Liver (tissue), 9 donors: ENCODE results near the gene PDE3A. TPM values are rescaled to one million over a fixed set of nuclear protein-coding genes. Genes with fewer than 3 reads are reported as not detected.

ENCODE experiments used
- DNase-seq: peaks from one replicate; pipeline ENCODE4 v3.0.0-alpha.2; 2017; ENCODE audit warnings: low spot score
- H3K27ac ChIP-seq, 2 donors: one replicate each; pipeline ENCODE4 v1.7.0; 2013; ENCODE audit warnings: inconsistent platforms in 2 of 2, low read length in 2 of 2, control low read depth in 1 of 2, low read depth in 1 of 2, mild to moderate bottlenecking in 1 of 2
- H3K27me3 ChIP-seq, 4 donors: one replicate each; pipeline versions ENCODE4 v1.6.1 to v1.7.0; 2013; ENCODE audit warnings: low read length in 3 of 4, inconsistent platforms in 1 of 4, mild to moderate bottlenecking in 1 of 4, moderate library complexity in 1 of 4; ENCODE audit not compliant: control insufficient read depth in 4 of 4, insufficient read depth in 4 of 4
- H3K36me3 ChIP-seq, 4 donors: one replicate each; pipeline versions ENCODE4 v1.6.1 to v1.7.0; 2013; ENCODE audit warnings: low read length in 3 of 4, mild to moderate bottlenecking in 3 of 4, low read depth in 1 of 4, moderate library complexity in 1 of 4; ENCODE audit not compliant: control insufficient read depth in 4 of 4, insufficient read depth in 3 of 4
- H3K4me1 ChIP-seq, 4 donors: one replicate each; pipeline versions ENCODE4 v1.6.1 to v1.7.0; 2013; ENCODE audit warnings: low read length in 3 of 4, mild to moderate bottlenecking in 3 of 4, moderate library complexity in 1 of 4; ENCODE audit not compliant: control insufficient read depth in 4 of 4, insufficient read depth in 4 of 4
- H3K4me3 ChIP-seq, 3 donors: one replicate each; pipeline versions ENCODE4 v1.6.1 to v1.7.0; 2013; ENCODE audit warnings: low read length in 3 of 3, control low read depth in 1 of 3, low read depth in 1 of 3, mild to moderate bottlenecking in 1 of 3
- H3K9ac ChIP-seq, 2 donors: one replicate each; pipeline ENCODE4 v1.7.0; 2013; ENCODE audit warnings: low read length in 2 of 2, mild to moderate bottlenecking in 2 of 2, moderate library complexity in 2 of 2, control low read depth in 1 of 2, low read depth in 1 of 2
- H3K9me3 ChIP-seq, 4 donors: one replicate each; pipeline versions ENCODE4 v1.6.1 to v1.7.0; 2013; ENCODE audit warnings: low read length in 3 of 4; ENCODE audit not compliant: control insufficient read depth in 4 of 4
- ATF3 ChIP-seq: IDR thresholded peaks from 2 replicates; pipeline ENCODE4 v1.6.1; 2016; ENCODE audit warnings: antibody characterized with exemption
- CTCF ChIP-seq: fragments of 150-350 bp; IDR thresholded peaks from 2 replicates; pipeline ENCODE4 v1.5.1; 2017; ENCODE audit warnings: improper control_type of control experiment, low read depth, low read length; ENCODE audit not compliant: missing input control
- EGR1 ChIP-seq, 2 donors: IDR thresholded peaks; 2 replicates each; pipeline ENCODE4 v1.6.1; 2016 to 2018; ENCODE audit warnings: antibody characterized with exemption in 2 of 2, low read depth in 2 of 2
- FOXA1 ChIP-seq: IDR thresholded peaks from 2 replicates; pipeline ENCODE4 v1.6.1; 2016; ENCODE audit warnings: antibody characterized with exemption
- FOXA2 ChIP-seq: IDR thresholded peaks from 2 replicates; pipeline ENCODE4 v1.6.1; 2016; ENCODE audit warnings: antibody characterized with exemption
- GABPA ChIP-seq, 2 donors: IDR thresholded peaks in 1 of 2; conservative IDR thresholded peaks in 1 of 2; 2 replicates each; pipeline ENCODE4 v1.6.1; 2016; ENCODE audit warnings: antibody characterized with exemption in 2 of 2, mild to moderate bottlenecking in 1 of 2, moderate library complexity in 1 of 2
- HNF4A ChIP-seq, 2 donors: conservative IDR thresholded peaks; 2 replicates each; pipeline ENCODE4 v1.6.1; 2016; ENCODE audit warnings: antibody characterized with exemption in 2 of 2, mild to moderate bottlenecking in 2 of 2
- HNF4G ChIP-seq: IDR thresholded peaks from 2 replicates; pipeline ENCODE4 v1.6.1; 2016; ENCODE audit warnings: antibody characterized with exemption
- JUND ChIP-seq, 2 donors: IDR thresholded peaks; 2 replicates each; pipeline ENCODE4 v1.6.1; 2016; ENCODE audit warnings: antibody characterized with exemption in 2 of 2
- NR2F2 ChIP-seq: IDR thresholded peaks from 2 replicates; pipeline ENCODE4 v1.6.1; 2016; ENCODE audit warnings: antibody characterized with exemption
- RAD21 ChIP-seq, 2 donors: IDR thresholded peaks; 2 replicates each; pipeline ENCODE4 v1.6.1; 2016; ENCODE audit warnings: antibody characterized with exemption in 2 of 2, mild to moderate bottlenecking in 2 of 2
- REST ChIP-seq: IDR thresholded peaks from 2 replicates; pipeline ENCODE4 v1.6.1; 2016; ENCODE audit warnings: antibody characterized with exemption, mild to moderate bottlenecking
- RXRA ChIP-seq, 2 donors: IDR thresholded peaks; 2 replicates each; pipeline ENCODE4 v1.6.1; 2017 to 2018; ENCODE audit warnings: antibody characterized with exemption in 2 of 2, mild to moderate bottlenecking in 1 of 2
- SP1 ChIP-seq: IDR thresholded peaks from 2 replicates; pipeline ENCODE4 v1.6.1; 2018; ENCODE audit warnings: antibody characterized with exemption, mild to moderate bottlenecking
- TAF1 ChIP-seq: conservative IDR thresholded peaks from 2 replicates; pipeline ENCODE4 v1.6.1; 2016; ENCODE audit warnings: antibody characterized with exemption, mild to moderate bottlenecking
- YY1 ChIP-seq: IDR thresholded peaks from 2 replicates; pipeline ENCODE4 v1.6.1; 2016; ENCODE audit warnings: antibody characterized with exemption, mild to moderate bottlenecking
- WGBS: extraction: QIAGEN DNeasy Blood & Tissue Kit; methylation state at CpG from one replicate; pipeline ENCODE4 v1.1.7; 2013; 5-methylcytosine and 5-hydroxymethylcytosine counted together
- polyA plus RNA-seq, 2 donors: library from polyadenylated mRNA; stranded (reverse) in 1 of 2; unstranded in 1 of 2; fragments of 200-250 nt in 1 of 2; fragments of >200 nt in 1 of 2; fragmentation: Nextera tagmentation in 1 of 2; extraction: Ambion mirVana in 1 of 2; gene quantifications; one replicate each; pipeline versions ENCODE4 v1.2.1 to v1.2.3, GENCODE V29; 2013 to 2015
- total RNA-seq, 2 donors: library from RNA; depleted of rRNA; stranded (reverse); fragments of >200 nt; gene quantifications; one replicate each; pipeline ENCODE4 v1.2.3, GENCODE V29; 2014
- TF ChIP-seq, protein P1 (sequence below): IDR thresholded peaks from 2 replicates; pipeline ENCODE4 v1.6.1; 2016; ENCODE audit warnings: antibody characterized with exemption
- donor health status: healthy.
- donor health status: healthy.
- donor health status: healthy.
- donor health status: healthy.
- donor health status: healthy.

The PDE3A gene
- total and polyA plus RNA-seq, 4 donors = 0.50 to 3.8 (median 2.2) TPM

GRCh38 chr12:20527417-20528163, 159.3 kb downstream of the PDE3A start:
- Histone ChIP-seq H3K27ac (no peak overlapping the region), H3K36me3 (no peaks in the 10 kb centered on the region), H3K4me1 (no peaks in the 10 kb centered on the region), H3K9ac (no peak overlapping the region), H3K4me3 (no peak overlapping the region), H3K9me3 (no peaks in the 10 kb centered on the region), H3K27me3 (no peaks in the 10 kb centered on the region)
- no peak for DNase-seq
- WGBS = 65% methylated on average over 8 of the region's 8 CpGs
- no peak for TF ChIP-seq TAF1
- no peak for TF ChIP-seq JUND (IDR thresholded peaks at IDR 0.05)
- TF ChIP-seq FOXA1 = no peak
- no peak for TF ChIP-seq RXRA (IDR thresholded peaks at IDR 0.05)
- TF ChIP-seq EGR1 (IDR thresholded peaks at IDR 0.05; ENCODE audit: low read depth in 2 of 2) = no peak
- TF ChIP-seq NR2F2 = no peak
- TF ChIP-seq FOXA2 = no peak
- no peak for TF ChIP-seq HNF4G
- no peak for TF ChIP-seq CTCF

- Histone ChIP-seq H3K9ac (no peak overlapping the region), H3K27ac (no peak overlapping the region), H3K36me3 (no peaks in the 10 kb centered on the region), H3K9me3 (no peaks in the 10 kb centered on the region), H3K4me1 (no peaks in the 10 kb centered on the region), H3K27me3 (no peaks in the 10 kb centered on the region), H3K4me3 (no peak overlapping the region)
- WGBS = 38% methylated on average over 1 of the region's 1 CpG
- DNase-seq = no peak
- TF ChIP-seq SP1 (no peak), HNF4A (conservative IDR thresholded peaks at IDR 0.05) (no peak), EGR1 (IDR thresholded peaks at IDR 0.05; ENCODE audit: low read depth in 2 of 2) (no peak), RXRA (IDR thresholded peaks at IDR 0.05) (no peak)
Observed at GRCh38 chr12:20528208-20528607, 159.9 kb downstream of the PDE3A start.

DNA sequence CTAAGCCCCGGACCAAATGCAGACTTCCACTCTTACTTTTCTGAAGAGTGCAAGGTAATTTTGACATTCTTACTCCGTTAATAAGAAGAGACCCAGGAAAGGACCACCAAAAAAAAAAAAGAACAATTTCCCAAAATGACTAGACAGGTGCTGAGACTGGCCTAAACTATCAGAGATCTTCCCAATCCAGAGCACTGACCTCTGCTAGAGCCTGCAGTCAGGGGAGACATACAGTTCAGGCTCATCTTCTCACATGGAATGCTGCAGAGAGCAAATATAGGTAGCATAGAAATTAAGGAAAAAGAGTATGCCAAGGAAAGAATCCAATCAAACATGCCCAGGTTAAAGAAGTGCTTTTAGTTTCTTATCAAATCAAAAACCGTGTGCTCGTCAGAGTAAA, 177.9 kb downstream of the PDE3A start:
- Histone ChIP-seq H3K9me3 (no peaks in the 10 kb centered on the region), H3K4me1 (no peaks in the 10 kb centered on the region), H3K4me3 (no peak overlapping the region), H3K27ac (no peak overlapping the region), H3K9ac (peak overlapping the region in 1 of 2 donors; percentile 16), H3K36me3 (no peaks in the 10 kb centered on the region), H3K27me3 (no peaks in the 10 kb centered on the region)
- 66% methylated on average over 4 of the region's 4 CpGs for WGBS
- DNase-seq = no peak
- TF ChIP-seq HNF4A (conservative IDR thresholded peaks at IDR 0.05) (no peak), RXRA (IDR thresholded peaks at IDR 0.05) (no peak), ATF3 (no peak), FOXA2 (no peak), YY1 (no peak), CTCF (no peak), FOXA1 (no peak), GABPA (IDR thresholded peaks at IDR 0.05 in 1 of 2, conservative IDR thresholded peaks at IDR 0.05 in 1 of 2) (no peak), EGR1 (IDR thresholded peaks at IDR 0.05; ENCODE audit: low read depth in 2 of 2) (no peak), RAD21 (IDR thresholded peaks at IDR 0.05) (no peak), NR2F2 (no peak), HNF4G (no peak), REST (no peak), JUND (IDR thresholded peaks at IDR 0.05) (no peak)
- TF ChIP-seq, protein P1, sequence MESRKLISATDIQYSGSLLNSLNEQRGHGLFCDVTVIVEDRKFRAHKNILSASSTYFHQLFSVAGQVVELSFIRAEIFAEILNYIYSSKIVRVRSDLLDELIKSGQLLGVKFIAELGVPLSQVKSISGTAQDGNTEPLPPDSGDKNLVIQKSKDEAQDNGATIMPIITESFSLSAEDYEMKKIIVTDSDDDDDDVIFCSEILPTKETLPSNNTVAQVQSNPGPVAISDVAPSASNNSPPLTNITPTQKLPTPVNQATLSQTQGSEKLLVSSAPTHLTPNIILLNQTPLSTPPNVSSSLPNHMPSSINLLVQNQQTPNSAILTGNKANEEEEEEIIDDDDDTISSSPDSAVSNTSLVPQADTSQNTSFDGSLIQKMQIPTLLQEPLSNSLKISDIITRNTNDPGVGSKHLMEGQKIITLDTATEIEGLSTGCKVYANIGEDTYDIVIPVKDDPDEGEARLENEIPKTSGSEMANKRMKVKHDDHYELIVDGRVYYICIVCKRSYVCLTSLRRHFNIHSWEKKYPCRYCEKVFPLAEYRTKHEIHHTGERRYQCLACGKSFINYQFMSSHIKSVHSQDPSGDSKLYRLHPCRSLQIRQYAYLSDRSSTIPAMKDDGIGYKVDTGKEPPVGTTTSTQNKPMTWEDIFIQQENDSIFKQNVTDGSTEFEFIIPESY = no peak
